Measurements from ENCODE around the gene NPRL2. TPM values are rescaled to one million over a fixed set of nuclear protein-coding genes. Genes with fewer than 3 reads are reported as not detected.
A peak's percentile ranks its signal among the peaks of the same experiment; 100 is the strongest.

NPRL2 gene
- total and polyA plus RNA-seq, 2 of the 8 experiments (the other 6 are each of a cell fraction or from before 2014, with no cell fraction given), result 28.4 to 51.4 TPM

DNA sequence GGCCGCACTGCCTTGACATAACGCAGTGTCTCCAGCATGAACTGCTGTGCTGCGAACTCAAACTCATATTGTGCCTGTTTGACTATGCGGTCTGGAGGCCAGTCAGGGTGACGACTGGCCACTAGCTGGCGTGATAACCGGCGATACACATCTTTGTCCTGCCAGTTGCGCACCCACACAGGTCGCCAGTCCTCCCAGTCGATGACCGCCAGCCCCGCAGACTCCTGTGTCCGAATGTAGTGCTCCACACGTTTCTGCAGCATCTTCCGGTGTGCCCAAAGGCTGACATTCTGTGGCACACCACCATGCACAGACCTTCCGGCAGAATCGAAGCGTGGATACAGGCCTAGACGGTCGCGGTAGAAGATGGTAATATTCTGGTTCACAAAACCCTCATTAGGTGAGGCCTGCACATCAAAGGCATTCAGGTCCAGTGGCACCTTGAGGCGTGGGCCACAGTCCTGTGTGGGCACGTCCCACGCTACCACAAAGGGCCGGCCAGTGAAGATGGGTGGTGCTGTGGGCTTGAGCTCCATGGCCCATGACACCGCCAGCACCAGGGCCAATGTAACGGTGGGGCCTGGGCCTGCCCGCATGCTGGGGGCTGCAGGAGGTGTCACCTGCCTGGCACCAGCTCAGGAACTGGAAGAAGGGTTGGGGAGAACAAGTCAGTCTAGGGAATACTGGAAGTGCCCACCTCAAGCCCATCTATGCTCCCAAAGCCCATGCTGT is 30.5 kb downstream of the NPRL2 start:
- H2AK5ac ChIP-seq (ENCODE audit: low read depth, low read length), result peak overlapping the region; percentile 32; the same call in 1 of the 2 replicates
- 94% methylated on average over 29 of the region's 29 CpGs; no CpG with 5 or more reads in 1 of the 2 experiments for WGBS, 2 experiments (ENCODE audit: extremely low coverage in 1 of 2, insufficient coverage in 1 of 2, insufficient read length in 1 of 2, insufficient replicate concordance in 2 of 2, low coverage in 1 of 2, low lambda C conversion rate in 2 of 2, missing lambda C conversion rate in 1 of 2)
- no peaks in the 10 kb centered on the region for H3K9me3 ChIP-seq (ENCODE audit: insufficient read depth in 2 of 2, low read depth in 1 of 2, low read length in 1 of 2)
- no peak overlapping the region for H2BK120ac ChIP-seq (replicated peaks; ENCODE audit: low read depth, low read length)
- H4K20me1 ChIP-seq (replicated peaks in 1 of 2; ENCODE audit: control insufficient read depth in 1 of 2, insufficient read depth in 2 of 2, low read length in 2 of 2), result peaks cover 19 to 35% of the 10 kb centered on the region in 2 experiments
- peaks cover 0 to 35% (median 19%) of the 10 kb centered on the region in 4 experiments; a peak in 6 of 7 replicates for H3K4me1 ChIP-seq (replicated peaks in 1 of 4; ENCODE audit: control insufficient read depth in 3 of 4, insufficient read depth in 4 of 4, low read length in 3 of 4)
- H3K36me3 ChIP-seq (ENCODE audit: control insufficient read depth in 2 of 4, insufficient read depth in 4 of 4, low read length in 3 of 4), result peaks cover 16 to 34% (median 28%) of the 10 kb centered on the region in 4 experiments
- H3K23me2 ChIP-seq (ENCODE audit: low read depth, low read length), result peaks cover 17% of the 10 kb centered on the region
- H3K23ac ChIP-seq (ENCODE audit: insufficient read length), result no peak overlapping the region
- H2BK15ac ChIP-seq (ENCODE audit: low read length), result peak overlapping the region; percentile 31
- peak overlapping the region; percentile 6 for H3K4ac ChIP-seq (replicated peaks; ENCODE audit: insufficient read length, low read depth, low read length)
- FAIRE-seq, result no peak
- peak overlapping the region; percentile 1 for H4K91ac ChIP-seq (replicated peaks; ENCODE audit: insufficient read length, low read length)
- no peak overlapping the region for H2BK12ac ChIP-seq (ENCODE audit: low read depth, low read length)
- POLR2A ChIA-PET (ENCODE audit: partially characterized antibody), result interaction anchor here (0.7 to 12.6 kb wide), 14 partner anchors 10 to 161 kb away, joined by 3 to 149 read pairs (median 5); partner anchors contain the start of genes HYAL1, HYAL3, LSMEM2 and NAA80
- H2AFZ ChIP-seq (ENCODE audit: low read length), result no peak overlapping the region
- H3K27me3 ChIP-seq (replicated peaks in 1 of 4; ENCODE audit: control insufficient read depth in 3 of 4, extremely low read depth in 1 of 4, insufficient read depth in 3 of 4, low read length in 3 of 4), result no peaks in the 10 kb centered on the region
- H2BK20ac ChIP-seq (ENCODE audit: low read length), result no peak overlapping the region
- H3K56ac ChIP-seq (replicated peaks; ENCODE audit: insufficient read length, low read depth, low read length), result no peak overlapping the region
- no peak overlapping the region for H3K14ac ChIP-seq (ENCODE audit: insufficient read length)
- no peak overlapping the region for H4K5ac ChIP-seq (ENCODE audit: insufficient read length, low read depth, low read length)
- peak overlapping the region; percentile 86 to 100 (median 94) for H3K9ac ChIP-seq (replicated peaks in 1 of 4; ENCODE audit: extremely low read depth in 1 of 4, low read depth in 3 of 4, low read length in 3 of 4)
- no peak overlapping the region for H4K8ac ChIP-seq (ENCODE audit: extremely low read depth, insufficient read depth, low read length)
- CTCF ChIA-PET (ENCODE audit: partially characterized antibody), result interaction anchor here (0.6 to 5.6 kb wide), 13 partner anchors 13 to 628 kb away, joined by 3 to 60 read pairs (median 5); partner anchors contain the start of genes HYAL1, HYAL3 and NAA80
- peaks cover 20% of the 10 kb centered on the region for H3K79me1 ChIP-seq (ENCODE audit: low read depth, low read length)
- peak overlapping the region; percentile 89 to 96 (median 94) for H3K4me3 ChIP-seq (ENCODE audit: extremely low read depth in 1 of 4, insufficient read depth in 2 of 4, low read depth in 3 of 4, low read length in 4 of 4)
- DNase-seq (ENCODE audit: low read depth in 1 of 2, low spot score in 2 of 2), result no peak
- peak overlapping the region; percentile 62 for H2BK5ac ChIP-seq (ENCODE audit: low read depth, low read length)
- peaks cover 0 to 25% of the 10 kb centered on the region in 2 experiments; a peak in 3 of 4 replicates for H3K79me2 ChIP-seq (ENCODE audit: control insufficient read depth in 1 of 2, insufficient read depth in 2 of 2, low read length in 2 of 2)
- peak overlapping the region; percentile 97 for H3K4me2 ChIP-seq (ENCODE audit: insufficient read depth in 1 of 2, low read depth in 2 of 2, low read length in 2 of 2)
- H3K27ac ChIP-seq (ENCODE audit: low read depth, low read length), result peak overlapping the region; percentile 72; the same call in 1 of the 2 replicates
- H3K18ac ChIP-seq (ENCODE audit: extremely low read depth, low read length), result no peak overlapping the region
- TF ChIP-seq USF2 (IDR thresholded peaks at IDR 0.05; ENCODE audit: low read length), result no peak
- no peak for TF ChIP-seq BACH1 (IDR thresholded peaks at IDR 0.05; ENCODE audit: low read length)
- TF ChIP-seq KDM5A (IDR thresholded peaks at IDR 0.05; ENCODE audit: low read length), result no peak
- TF ChIP-seq SRF (IDR thresholded peaks at IDR 0.05; ENCODE audit: low read depth, low read length), result no peak
- TF ChIP-seq RBBP5 (IDR thresholded peaks at IDR 0.05; ENCODE audit: borderline replicate concordance, low read depth, low read length), result no peak
- TF ChIP-seq GTF2F1 (IDR thresholded peaks at IDR 0.05; ENCODE audit: borderline replicate concordance, low read depth, low read length), result no peak
- TF ChIP-seq SIRT6 (IDR thresholded peaks at IDR 0.05; ENCODE audit: low read length), result no peak
- no peak for TF ChIP-seq CREB1 (IDR thresholded peaks at IDR 0.05)
- no peak for TF ChIP-seq CHD1 (IDR thresholded peaks at IDR 0.05; ENCODE audit: low read depth, low read length)
- TF ChIP-seq CBX5 (IDR thresholded peaks at IDR 0.05; ENCODE audit: low read depth, low read length), result no peak
- TF ChIP-seq KDM1A (IDR thresholded peaks at IDR 0.05; ENCODE audit: borderline replicate concordance, low read length), result no peak
- TF ChIP-seq POLR2AphosphoS5 (IDR thresholded peaks at IDR 0.05; ENCODE audit: low read depth, low read length), result no peak; the same call in 1 of the 2 replicates

All from H1 (cell line).